ENCODE data around the gene FAM111A.

The FAM111A gene

GRCh38 chr11:59164028-59164427 is 21.4 kb downstream of the FAM111A start:
- peaks cover 9% of the 10 kb centered on the region for H3K27me3 ChIP-seq (replicated peaks; ENCODE audit: control insufficient read depth, insufficient read depth, low read length, poor library complexity, severe bottlenecking)
- no peaks in the 10 kb centered on the region for H3K9me3 ChIP-seq (ENCODE audit: control insufficient read depth, low read length)
- H3K4me3 ChIP-seq (ENCODE audit: insufficient read depth, low read depth, low read length, poor library complexity, severe bottlenecking), result no peak overlapping the region
- no peak for DNase-seq
- no peaks in the 10 kb centered on the region for H3K36me3 ChIP-seq (ENCODE audit: control insufficient read depth, insufficient read depth, low read length)
- H3K4me1 ChIP-seq (ENCODE audit: control insufficient read depth, insufficient read depth, low read length, poor library complexity, severe bottlenecking), result no peaks in the 10 kb centered on the region
- no peak overlapping the region for H3K27ac ChIP-seq (ENCODE audit: insufficient read depth, low read length, poor library complexity, severe bottlenecking)

GRCh38 chr11:59171508-59172322 is 29.1 kb downstream of the FAM111A start, which contains the start of gene DTX4:
TSS of gene DTX4 (plus strand) at chr11:59172132. CDS start at chr11:59172596, 464 bp downstream.
- H3K4me3 ChIP-seq (ENCODE audit: insufficient read depth, low read depth, low read length, poor library complexity, severe bottlenecking), result peak within 1 kb of the TSS; percentile 77
- peak; percentile 75 to 86 (median 75) for DNase-seq
- H3K27me3 ChIP-seq (replicated peaks; ENCODE audit: control insufficient read depth, insufficient read depth, low read length, poor library complexity, severe bottlenecking), result no peaks in the 10 kb centered on the region
- no peaks in the 10 kb centered on the region for H3K36me3 ChIP-seq (ENCODE audit: control insufficient read depth, insufficient read depth, low read length)
- no peaks in the 10 kb centered on the region for H3K9me3 ChIP-seq (ENCODE audit: control insufficient read depth, low read length)
- peaks cover 11% of the 10 kb centered on the region for H3K4me1 ChIP-seq (ENCODE audit: control insufficient read depth, insufficient read depth, low read length, poor library complexity, severe bottlenecking)
- peak within 1 kb of the TSS; percentile 65 for H3K27ac ChIP-seq (ENCODE audit: insufficient read depth, low read length, poor library complexity, severe bottlenecking)

- Histone ChIP-seq H3K36me3 (ENCODE audit: control insufficient read depth, insufficient read depth, low read length) (no peaks in the 10 kb centered on the region), H3K27ac (ENCODE audit: insufficient read depth, low read length, poor library complexity, severe bottlenecking) (peak overlapping the region; percentile 65), H3K9me3 (ENCODE audit: control insufficient read depth, low read length) (no peaks in the 10 kb centered on the region), H3K4me1 (ENCODE audit: control insufficient read depth, insufficient read depth, low read length, poor library complexity, severe bottlenecking) (peaks cover 11% of the 10 kb centered on the region), H3K27me3 (replicated peaks; ENCODE audit: control insufficient read depth, insufficient read depth, low read length, poor library complexity, severe bottlenecking) (no peaks in the 10 kb centered on the region), H3K4me3 (ENCODE audit: insufficient read depth, low read depth, low read length, poor library complexity, severe bottlenecking) (peak overlapping the region; percentile 77)
- peak in 1 of 3 donors; percentile 2 for DNase-seq
These were observed 29.9 kb downstream of the FAM111A start for GRCh38 chr11:59172345-59173079.

GRCh38 chr11:59173080-59173963 is 30.7 kb downstream of the FAM111A start:
- H3K9me3 ChIP-seq (ENCODE audit: control insufficient read depth, low read length), result no peaks in the 10 kb centered on the region
- H3K4me1 ChIP-seq (ENCODE audit: control insufficient read depth, insufficient read depth, low read length, poor library complexity, severe bottlenecking), result peaks cover 11% of the 10 kb centered on the region
- H3K4me3 ChIP-seq (ENCODE audit: insufficient read depth, low read depth, low read length, poor library complexity, severe bottlenecking), result peak overlapping the region; percentile 63
- H3K27ac ChIP-seq (ENCODE audit: insufficient read depth, low read length, poor library complexity, severe bottlenecking), result no peak overlapping the region
- DNase-seq, result no peak
- no peaks in the 10 kb centered on the region for H3K27me3 ChIP-seq (replicated peaks; ENCODE audit: control insufficient read depth, insufficient read depth, low read length, poor library complexity, severe bottlenecking)
- H3K36me3 ChIP-seq (ENCODE audit: control insufficient read depth, insufficient read depth, low read length), result no peaks in the 10 kb centered on the region

- no peak overlapping the region for H3K4me3 ChIP-seq (ENCODE audit: insufficient read depth, low read depth, low read length, poor library complexity, severe bottlenecking)
- DNase-seq, result no peak
These were observed 31.5 kb downstream of the FAM111A start for GRCh38 chr11:59173964-59174663.

GRCh38 chr11:59174664-59175033 is 32.0 kb downstream of the FAM111A start:
- no peaks in the 10 kb centered on the region for H3K36me3 ChIP-seq (ENCODE audit: control insufficient read depth, insufficient read depth, low read length)
- no peak overlapping the region for H3K27ac ChIP-seq (ENCODE audit: insufficient read depth, low read length, poor library complexity, severe bottlenecking)
- no peak for DNase-seq
- no peaks in the 10 kb centered on the region for H3K9me3 ChIP-seq (ENCODE audit: control insufficient read depth, low read length)
- no peak overlapping the region for H3K4me3 ChIP-seq (ENCODE audit: insufficient read depth, low read depth, low read length, poor library complexity, severe bottlenecking)
- H3K4me1 ChIP-seq (ENCODE audit: control insufficient read depth, insufficient read depth, low read length, poor library complexity, severe bottlenecking), result peaks cover 11% of the 10 kb centered on the region
- no peaks in the 10 kb centered on the region for H3K27me3 ChIP-seq (replicated peaks; ENCODE audit: control insufficient read depth, insufficient read depth, low read length, poor library complexity, severe bottlenecking)

More at GRCh38 chr11:59173964-59174663, 31.5 kb downstream of the FAM111A start:
- Histone ChIP-seq H3K9me3 (ENCODE audit: control insufficient read depth, low read length) (no peaks in the 10 kb centered on the region), H3K27me3 (replicated peaks; ENCODE audit: control insufficient read depth, insufficient read depth, low read length, poor library complexity, severe bottlenecking) (no peaks in the 10 kb centered on the region), H3K36me3 (ENCODE audit: control insufficient read depth, insufficient read depth, low read length) (no peaks in the 10 kb centered on the region), H3K27ac (ENCODE audit: insufficient read depth, low read length, poor library complexity, severe bottlenecking) (no peak overlapping the region), H3K4me1 (ENCODE audit: control insufficient read depth, insufficient read depth, low read length, poor library complexity, severe bottlenecking) (peaks cover 11% of the 10 kb centered on the region)

GRCh38 chr11:59175091-59175501 is 32.4 kb downstream of the FAM111A start:
- H3K4me3 ChIP-seq (ENCODE audit: insufficient read depth, low read depth, low read length, poor library complexity, severe bottlenecking), result no peak overlapping the region
- no peaks in the 10 kb centered on the region for H3K36me3 ChIP-seq (ENCODE audit: control insufficient read depth, insufficient read depth, low read length)
- H3K9me3 ChIP-seq (ENCODE audit: control insufficient read depth, low read length), result no peaks in the 10 kb centered on the region
- H3K4me1 ChIP-seq (ENCODE audit: control insufficient read depth, insufficient read depth, low read length, poor library complexity, severe bottlenecking), result peaks cover 11% of the 10 kb centered on the region
- H3K27me3 ChIP-seq (replicated peaks; ENCODE audit: control insufficient read depth, insufficient read depth, low read length, poor library complexity, severe bottlenecking), result no peaks in the 10 kb centered on the region
- H3K27ac ChIP-seq (ENCODE audit: insufficient read depth, low read length, poor library complexity, severe bottlenecking), result no peak overlapping the region
- DNase-seq, result no peak

- H3K27ac ChIP-seq (ENCODE audit: insufficient read depth, low read length, poor library complexity, severe bottlenecking), result no peak overlapping the region
- no peak overlapping the region for H3K4me3 ChIP-seq (ENCODE audit: insufficient read depth, low read depth, low read length, poor library complexity, severe bottlenecking)
- no peak for DNase-seq
- no peaks in the 10 kb centered on the region for H3K27me3 ChIP-seq (replicated peaks; ENCODE audit: control insufficient read depth, insufficient read depth, low read length, poor library complexity, severe bottlenecking)
- peaks cover 11% of the 10 kb centered on the region for H3K4me1 ChIP-seq (ENCODE audit: control insufficient read depth, insufficient read depth, low read length, poor library complexity, severe bottlenecking)
- H3K9me3 ChIP-seq (ENCODE audit: control insufficient read depth, low read length), result no peaks in the 10 kb centered on the region
- H3K36me3 ChIP-seq (ENCODE audit: control insufficient read depth, insufficient read depth, low read length), result no peaks in the 10 kb centered on the region
These were observed 33.7 kb downstream of the FAM111A start for GRCh38 chr11:59176330-59176729.

GRCh38 chr11:59178402-59178801 is 35.7 kb downstream of the FAM111A start:
- H3K9me3 ChIP-seq (ENCODE audit: control insufficient read depth, low read length), result no peaks in the 10 kb centered on the region
- H3K27ac ChIP-seq (ENCODE audit: insufficient read depth, low read length, poor library complexity, severe bottlenecking), result no peak overlapping the region
- H3K27me3 ChIP-seq (replicated peaks; ENCODE audit: control insufficient read depth, insufficient read depth, low read length, poor library complexity, severe bottlenecking), result no peaks in the 10 kb centered on the region
- DNase-seq, result no peak
- H3K36me3 ChIP-seq (ENCODE audit: control insufficient read depth, insufficient read depth, low read length), result no peaks in the 10 kb centered on the region
- peaks cover under 1% of the 10 kb centered on the region for H3K4me1 ChIP-seq (ENCODE audit: control insufficient read depth, insufficient read depth, low read length, poor library complexity, severe bottlenecking)
- H3K4me3 ChIP-seq (ENCODE audit: insufficient read depth, low read depth, low read length, poor library complexity, severe bottlenecking), result no peak overlapping the region

Data from effector memory CD4-positive, alpha-beta T cell (primary cell).